GM19099 (cell line): ENCODE measurements around the gene OR56A1.

Experiments used
- POLR2A ChIP-seq: IDR thresholded peaks from 3 replicates; pipeline ENCODE4 v1.6.1; 2011; ENCODE audit warnings: low read depth; ENCODE audit not compliant: insufficient read length; ENCODE audit errors: extremely low read depth

Gene OR56A1

GRCh38 chr11:6002202-6002699 lies 28.3 kb downstream of the OR56A1 start:
- TF ChIP-seq POLR2A: no peak

- no peak for TF ChIP-seq POLR2A
Measured at GRCh38 chr11:5994791-5995190, 35.8 kb downstream of the OR56A1 start.

- TF ChIP-seq POLR2A: no peak
Measured at GRCh38 chr11:5992604-5993251, 37.8 kb downstream of the OR56A1 start.

- TF ChIP-seq POLR2A: no peak
Measured at GRCh38 chr11:5992150-5992549, 38.4 kb downstream of the OR56A1 start.

GRCh38 chr11:5989203-5989602 lies 41.4 kb downstream of the OR56A1 start:
- TF ChIP-seq POLR2A: no peak

- no peak for TF ChIP-seq POLR2A
Measured at GRCh38 chr11:5986885-5987284, 43.7 kb downstream of the OR56A1 start, which contains the start of gene OR52L1. OR52L1 (minus strand) TSS chr11:5986985; CDS start chr11:5986930, 55 bp downstream.

GRCh38 chr11:5983443-5983842 lies 47.1 kb downstream of the OR56A1 start:
- TF ChIP-seq POLR2A: no peak

- TF ChIP-seq POLR2A: no peak
Measured at GRCh38 chr11:5973530-5973929, 57.0 kb downstream of the OR56A1 start.
